D721Med (cell line): Measurements from ENCODE around the gene RNASEH2A.

Experiments used
- DNase-seq: peaks from one replicate; pipeline ENCODE4 v3.0.0; 2011; ENCODE audit warnings: low spot score; ENCODE audit not compliant: insufficient read length
- FAIRE-seq: peaks from 2 replicates; lab custom pipeline; 2011; peaks lifted over from hg19 to GRCh38; lab: Jason Lieb, UNC
- CTCF ChIP-seq: IDR thresholded peaks from 2 replicates; pipeline ENCODE4 v1.5.1; 2012; ENCODE audit warnings: mild to moderate bottlenecking, control low read depth; ENCODE audit not compliant: insufficient read depth; ENCODE audit errors: missing control alignments

Gene RNASEH2A

DNA sequence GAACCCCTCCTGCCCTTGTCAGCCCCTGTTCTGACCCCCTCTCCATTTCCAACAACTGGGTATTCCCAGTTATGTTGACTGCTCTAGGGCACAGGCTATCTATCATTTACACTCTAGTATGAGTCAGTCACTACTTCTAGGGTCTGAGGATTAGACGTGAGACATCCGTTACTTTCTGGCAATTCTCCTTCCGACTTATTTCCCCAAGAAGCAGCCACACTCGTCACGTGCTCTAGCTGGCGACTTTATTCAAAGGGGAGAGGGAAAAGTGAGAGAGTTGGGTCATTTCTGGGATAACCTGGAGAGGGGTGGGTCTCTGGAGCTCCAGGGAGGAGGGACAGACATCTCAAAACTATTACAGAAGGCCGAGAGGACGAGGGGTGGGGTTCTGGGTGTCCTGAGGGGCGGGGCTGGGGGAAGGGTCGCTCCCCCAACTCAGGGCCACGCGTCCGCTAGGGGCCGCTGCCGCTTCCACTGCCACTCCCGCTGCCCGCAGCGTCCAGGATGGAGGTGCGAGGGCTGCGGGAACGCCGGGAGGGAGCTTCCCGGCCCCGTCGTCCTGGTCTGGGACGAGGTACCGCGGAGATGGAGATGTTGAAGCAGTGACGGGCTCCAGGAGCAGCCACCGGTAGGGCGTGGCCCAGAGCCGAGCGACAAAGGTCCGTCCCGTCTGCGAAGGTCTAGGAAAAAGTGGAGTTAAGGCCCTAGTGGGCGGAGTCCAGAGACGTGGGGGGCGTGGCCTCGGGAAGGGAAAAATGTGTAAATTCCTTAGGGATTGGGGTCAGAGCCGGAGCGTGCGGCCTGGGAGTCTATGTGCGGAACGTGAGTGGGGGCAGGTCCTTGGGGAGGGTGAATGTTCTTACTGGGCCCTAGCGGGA is 19.1 kb downstream of the RNASEH2A start:
- DNase-seq (peak; percentile 79), FAIRE-seq (no peak)
- peak; percentile 64 for TF ChIP-seq CTCF

DNA sequence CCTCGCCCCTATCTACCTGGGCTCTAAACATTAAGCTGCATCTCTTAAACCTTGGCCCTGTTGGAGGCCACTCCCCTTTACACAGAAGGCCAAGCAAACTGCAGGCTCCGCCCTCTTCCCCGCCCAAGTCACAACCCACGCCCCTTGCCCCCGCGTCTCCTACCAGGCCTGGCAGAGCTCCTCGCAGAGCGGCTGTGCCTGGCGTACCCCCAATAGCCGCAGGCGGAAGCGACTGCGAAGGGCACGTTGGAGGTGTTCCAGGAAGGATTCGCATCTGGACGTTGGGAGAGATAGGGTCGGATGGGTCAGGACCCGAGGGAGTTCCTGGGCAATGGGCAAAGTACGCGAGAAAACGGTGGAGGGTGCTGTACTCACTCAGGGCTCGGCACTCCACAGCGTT is 22.1 kb downstream of the RNASEH2A start:
- TF ChIP-seq CTCF = no peak
- DNase-seq (no peak), FAIRE-seq (no peak)

GRCh38 chr19:12833418-12833737 is 27.0 kb downstream of the RNASEH2A start:
- FAIRE-seq (no peak), DNase-seq (no peak)
- TF ChIP-seq CTCF = no peak

- DNase-seq = peak; percentile 63
- FAIRE-seq = no peak
These were observed 27.6 kb downstream of the RNASEH2A start for GRCh38 chr19:12833738-12834565.

DNA sequence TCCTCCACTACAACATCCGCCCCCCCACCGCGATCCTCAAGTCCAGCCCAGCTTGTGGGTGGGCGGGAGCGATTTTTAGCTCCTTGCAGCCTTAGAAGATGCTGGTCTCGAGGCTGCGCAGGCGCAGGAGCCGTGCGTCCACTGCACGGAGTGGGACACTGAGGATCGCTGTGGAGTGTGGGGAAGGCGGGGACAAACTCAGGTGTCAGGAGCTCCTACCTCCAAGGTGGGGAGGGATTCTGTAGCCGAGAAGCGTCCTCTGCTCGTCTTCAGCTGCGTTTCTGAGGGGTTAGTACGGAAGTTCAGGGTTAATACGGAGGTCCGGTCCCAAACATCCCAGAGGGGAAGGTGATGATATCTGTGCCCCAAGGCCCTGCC is 28.2 kb downstream of the RNASEH2A start, which contains the start of gene RTBDN:
RTBDN (minus strand) TSS at position 14 of the 378 bp plus-strand sequence. CDS start 4,600 bp downstream, outside the sequence.
- no peak for FAIRE-seq

More at GRCh38 chr19:12833738-12834565, 27.6 kb downstream of the RNASEH2A start:
- TF ChIP-seq CTCF = no peak

More for the DNA sequence above, 28.2 kb downstream of the RNASEH2A start, which contains the start of gene RTBDN:
- no peak for DNase-seq
- no peak for TF ChIP-seq CTCF
